ENCODE results near the gene TBC1D10A.

The TBC1D10A gene

GRCh38 chr22:30356449-30357235 lies 29.9 kb upstream of the TBC1D10A start, which contains the start of the genes CCDC157 and SF3A1 (continued):
- TF ChIP-seq PRDM10 (tag by site-specific recombination; IDR thresholded peaks at IDR 0.05) (peak; percentile 51), ZSCAN18 (tag by site-specific recombination; IDR thresholded peaks at IDR 0.05) (no peak), ZBTB44 (tag by site-specific recombination; IDR thresholded peaks at IDR 0.05) (no peak), ZEB2 (tag by site-specific recombination; IDR thresholded peaks at IDR 0.05) (peak; percentile 92), ZNF701 (tag by site-specific recombination; IDR thresholded peaks at IDR 0.05) (no peak), ZNF639 (tag by site-specific recombination; IDR thresholded peaks at IDR 0.05) (no peak), ZNF600 (tag by site-specific recombination; IDR thresholded peaks at IDR 0.05) (peak; percentile 60; the same call in 1 of the 2 replicates), ZBTB8A (tag by site-specific recombination; IDR thresholded peaks at IDR 0.05) (peak; percentile 92), ZNF544 (tag by site-specific recombination; IDR thresholded peaks at IDR 0.05) (no peak), ZNF292 (tag by site-specific recombination; IDR thresholded peaks at IDR 0.05; ENCODE audit: borderline replicate concordance, low read depth) (no peak), ZBTB21 (tag by site-specific recombination; IDR thresholded peaks at IDR 0.05) (peak; percentile 86), KLF17 (tag by site-specific recombination; IDR thresholded peaks at IDR 0.05) (peak; percentile 73; the same call in 1 of the 2 replicates), ZNF704 (tag by site-specific recombination; IDR thresholded peaks at IDR 0.05) (0 out of 2 replicates have a peak, but pooled peaks have one; percentile 41), ZNF184 (tag by site-specific recombination; IDR thresholded peaks at IDR 0.05) (no peak), ZFP69B (tag by site-specific recombination; IDR thresholded peaks at IDR 0.05) (peak; percentile 41; the same call in 1 of the 2 replicates), ZNF561 (tag by site-specific recombination; IDR thresholded peaks at IDR 0.05; ENCODE audit: borderline replicate concordance) (peak; percentile 45; the same call in 1 of the 2 replicates), ELK4 (IDR thresholded peaks at IDR 0.05; ENCODE audit: borderline replicate concordance, low read depth, low read length) (no peak), SP7 (tag by site-specific recombination; IDR thresholded peaks at IDR 0.05) (peak; percentile 77), ZNF580 (tag by site-specific recombination; IDR thresholded peaks at IDR 0.05) (peak; percentile 94), ZSCAN4 (tag by site-specific recombination; IDR thresholded peaks at IDR 0.05) (no peak), ZBTB11 (tag by site-specific recombination; conservative IDR thresholded peaks at IDR 0.05; ENCODE audit: low read depth) (peak; percentile 95)
